GM19238 (cell line): ENCODE data around the gene EPHA1.

ENCODE experiments used
- DNase-seq: peaks from one replicate; pipeline ENCODE4 v3.0.0; 2011; ENCODE audit warnings: low spot score; ENCODE audit not compliant: insufficient read length

The EPHA1 gene

DNA sequence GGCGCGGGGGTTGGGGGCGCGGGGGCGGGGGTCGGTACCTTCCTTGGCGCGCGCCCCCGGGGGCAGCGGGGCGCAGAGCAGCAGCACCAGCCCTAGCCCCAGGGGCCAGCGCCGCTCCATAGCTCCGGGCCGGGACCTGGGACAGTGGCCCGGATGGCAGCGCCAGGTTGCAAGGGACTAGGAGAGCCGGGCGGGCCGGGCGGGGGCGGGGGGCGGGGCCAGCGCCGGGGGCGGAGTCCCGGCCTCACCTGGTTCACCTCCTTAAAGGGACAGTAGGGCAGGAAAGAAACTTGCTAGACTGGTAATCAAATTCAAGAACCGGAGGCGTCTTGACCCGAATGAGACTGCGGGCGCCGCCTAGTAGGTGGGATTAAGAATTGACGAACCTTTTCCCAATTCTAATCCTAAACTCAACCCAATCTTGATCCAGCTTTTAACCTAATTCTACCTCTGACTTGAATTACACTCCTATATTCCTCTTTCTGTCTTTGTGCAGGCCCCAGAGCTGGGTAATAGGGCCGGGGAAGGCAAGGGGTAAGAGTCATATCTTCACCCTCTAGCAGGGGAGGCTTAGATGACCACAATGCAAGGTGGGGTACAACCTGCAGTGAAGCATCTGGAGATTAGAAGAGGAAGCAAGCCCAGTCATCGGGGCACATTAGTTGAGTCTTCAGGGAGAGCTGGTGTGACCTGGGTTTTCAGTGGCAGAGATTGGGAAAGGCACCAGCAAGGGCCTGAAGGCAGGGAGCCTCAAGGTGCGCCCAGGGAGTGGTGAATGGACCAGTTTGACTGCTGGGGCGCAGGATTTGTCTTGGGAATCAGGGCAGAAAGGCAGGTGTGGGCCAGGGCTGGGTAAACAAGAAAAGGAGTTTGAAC is at the start of gene EPHA1:
EPHA1 (minus strand) TSS at position 171 of the 876 bp plus-strand sequence; CDS start at position 120, 51 bp downstream.
- no peak for DNase-seq

GRCh38 chr7:143458263-143458662 is 49.6 kb upstream of the EPHA1 start:
- no peak for DNase-seq

GRCh38 chr7:143456992-143457793 is 48.5 kb upstream of the EPHA1 start:
- DNase-seq, result no peak

- DNase-seq, result no peak
Measured at GRCh38 chr7:143455942-143456341, 47.3 kb upstream of the EPHA1 start.

DNA sequence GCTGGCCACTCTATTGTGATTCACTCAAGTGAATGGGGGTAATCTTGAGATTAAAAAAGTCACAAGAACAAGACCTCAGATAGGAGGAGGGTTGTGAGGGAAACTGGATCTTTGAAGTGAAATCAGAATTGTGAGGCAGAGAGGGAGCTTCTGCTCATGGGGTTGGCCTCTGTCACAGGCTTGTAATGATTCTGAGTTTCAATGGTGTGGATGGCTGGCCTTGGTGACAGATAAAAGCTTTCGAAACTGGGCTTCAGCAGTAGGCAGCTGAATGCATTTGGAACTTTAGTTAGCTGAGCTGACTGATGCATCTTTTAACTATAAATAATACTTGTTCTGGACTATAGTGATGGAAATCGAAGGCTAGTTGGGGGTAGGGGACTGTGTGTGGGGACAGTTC is 46.8 kb upstream of the EPHA1 start:
- DNase-seq, result no peak

- no peak for DNase-seq
Measured at GRCh38 chr7:143454091-143454680, 45.5 kb upstream of the EPHA1 start.

- no peak for DNase-seq
Measured at GRCh38 chr7:143452495-143452894, 43.8 kb upstream of the EPHA1 start.

DNA sequence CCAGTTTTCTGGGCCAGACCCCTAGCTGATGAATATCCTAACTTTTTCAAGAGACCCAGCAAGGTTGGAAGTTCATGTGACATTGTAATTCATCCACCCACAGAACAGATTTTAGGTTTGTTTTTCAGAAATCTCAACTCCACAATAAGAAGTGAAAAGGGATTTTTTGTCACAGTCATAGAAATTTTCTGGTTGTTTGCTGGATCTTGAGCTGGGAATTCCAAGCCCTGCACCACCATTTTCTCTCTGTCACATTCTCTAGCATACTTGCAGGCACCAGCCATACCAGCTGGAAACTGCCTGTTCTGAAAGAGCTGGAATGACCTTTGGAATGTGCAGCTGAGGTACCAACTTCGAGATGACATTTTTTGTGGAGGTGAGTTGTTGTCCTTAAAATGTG is 43.1 kb upstream of the EPHA1 start:
- no peak for DNase-seq

GRCh38 chr7:143451122-143451521 is 42.5 kb upstream of the EPHA1 start:
- DNase-seq, result no peak

DNA sequence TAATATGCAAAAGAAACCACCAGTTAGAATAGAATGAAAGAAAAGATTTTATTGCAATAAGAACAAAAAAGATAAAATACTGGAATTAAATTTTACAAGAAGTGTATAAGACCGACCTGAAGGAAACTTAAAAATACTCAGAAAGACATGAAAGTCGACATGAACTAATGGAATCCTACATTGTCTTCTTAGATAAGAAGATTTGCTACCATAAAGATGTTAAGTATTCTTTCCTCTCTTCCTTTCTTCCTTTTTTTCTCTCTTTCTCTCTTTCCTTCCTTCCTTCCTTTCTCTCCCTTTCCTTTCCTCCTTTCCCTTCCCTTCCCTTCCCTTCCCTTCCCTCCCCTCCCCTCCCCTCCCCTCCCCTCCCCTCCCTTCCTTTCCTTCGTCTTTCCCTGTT is 41.1 kb upstream of the EPHA1 start:
- DNase-seq, result no peak

DNA sequence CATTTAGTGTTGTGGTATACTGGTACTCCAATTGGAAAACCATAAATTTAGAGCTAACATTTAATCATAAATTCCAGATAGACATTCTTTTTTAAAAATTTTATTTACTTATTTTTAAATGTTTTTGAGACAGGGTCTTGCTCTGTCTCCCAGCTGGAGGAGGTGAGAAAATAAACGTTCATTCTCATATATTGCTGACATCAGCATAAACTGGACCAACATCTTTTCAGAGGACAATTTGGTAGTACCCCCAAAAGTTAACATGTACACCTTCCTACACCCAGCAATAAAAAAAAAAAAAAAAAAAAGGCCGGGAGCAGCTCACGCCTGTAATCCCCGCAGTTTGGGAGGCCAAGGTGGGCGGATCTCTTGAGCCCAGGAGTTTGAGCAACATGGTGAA is 39.8 kb upstream of the EPHA1 start:
- no peak for DNase-seq

DNA sequence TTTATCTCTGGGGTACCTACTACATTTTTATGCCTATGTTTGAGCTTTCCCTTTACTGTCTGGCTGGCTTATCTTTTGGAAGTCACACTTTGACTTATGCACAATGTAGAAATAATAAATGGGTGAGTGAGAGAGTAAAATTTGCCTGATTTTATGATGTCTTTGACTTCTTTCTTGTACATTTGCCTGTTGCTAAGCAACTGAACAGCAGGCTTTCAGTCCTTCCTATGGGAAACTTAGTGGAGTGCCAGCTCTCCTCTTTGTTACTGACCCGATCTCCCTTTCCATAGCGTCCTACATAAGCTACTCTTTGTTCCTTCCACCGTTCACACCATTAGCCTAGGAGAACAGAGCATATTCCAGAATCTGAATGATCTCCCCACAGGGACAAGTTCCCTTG is 38.8 kb upstream of the EPHA1 start:
- DNase-seq, result no peak

DNA sequence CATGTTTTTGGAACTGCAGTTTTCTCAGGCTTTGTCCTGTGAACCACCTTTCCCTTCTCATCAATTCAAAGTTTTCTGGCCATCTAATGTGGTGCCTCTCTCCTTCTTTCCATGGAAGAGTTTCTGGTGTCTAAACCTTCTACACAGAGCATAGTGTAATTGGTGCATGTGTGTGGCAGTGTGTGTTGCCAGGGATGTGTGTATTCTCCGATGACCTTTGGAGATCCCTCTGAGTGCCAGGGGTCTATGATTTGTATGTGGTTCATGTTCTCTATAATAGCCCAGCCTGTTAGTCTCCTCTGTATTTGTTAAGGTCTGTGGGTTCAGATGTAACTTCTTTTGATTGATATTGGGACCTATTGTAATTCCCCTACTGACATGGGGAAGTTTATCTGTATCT is 36.1 kb upstream of the EPHA1 start:
- DNase-seq, result no peak

GRCh38 chr7:143444063-143444782 is 35.6 kb upstream of the EPHA1 start:
- no peak for DNase-seq

DNA sequence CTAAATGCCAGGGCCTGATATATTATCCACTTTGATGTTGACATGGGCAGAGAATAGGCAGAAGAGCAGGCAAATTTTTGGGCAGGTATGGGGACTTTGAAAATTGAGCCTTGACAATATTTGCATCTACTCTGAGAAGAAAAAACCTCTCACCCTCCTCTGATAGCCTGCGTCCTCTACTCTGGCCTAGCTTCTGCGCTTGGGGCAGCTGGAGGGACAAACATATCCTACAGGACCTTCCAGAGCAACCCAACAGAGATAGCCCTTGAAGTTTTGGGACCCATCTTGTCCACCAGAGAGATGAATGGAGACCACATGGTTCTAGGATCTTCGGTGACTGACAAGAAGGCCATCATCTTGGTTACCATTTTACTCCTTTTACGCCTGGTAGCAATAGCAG is 34.5 kb upstream of the EPHA1 start, which contains the start of gene TAS2R60:
TAS2R60 (plus strand) TSS at position 301 of the 400 bp plus-strand sequence; CDS start at position 301, 0 bp downstream.
- no peak for DNase-seq

GRCh38 chr7:143439866-143440265 is 31.2 kb upstream of the EPHA1 start:
- no peak for DNase-seq

- DNase-seq, result no peak
Measured at GRCh38 chr7:143437578-143437977, 28.9 kb upstream of the EPHA1 start.

DNA sequence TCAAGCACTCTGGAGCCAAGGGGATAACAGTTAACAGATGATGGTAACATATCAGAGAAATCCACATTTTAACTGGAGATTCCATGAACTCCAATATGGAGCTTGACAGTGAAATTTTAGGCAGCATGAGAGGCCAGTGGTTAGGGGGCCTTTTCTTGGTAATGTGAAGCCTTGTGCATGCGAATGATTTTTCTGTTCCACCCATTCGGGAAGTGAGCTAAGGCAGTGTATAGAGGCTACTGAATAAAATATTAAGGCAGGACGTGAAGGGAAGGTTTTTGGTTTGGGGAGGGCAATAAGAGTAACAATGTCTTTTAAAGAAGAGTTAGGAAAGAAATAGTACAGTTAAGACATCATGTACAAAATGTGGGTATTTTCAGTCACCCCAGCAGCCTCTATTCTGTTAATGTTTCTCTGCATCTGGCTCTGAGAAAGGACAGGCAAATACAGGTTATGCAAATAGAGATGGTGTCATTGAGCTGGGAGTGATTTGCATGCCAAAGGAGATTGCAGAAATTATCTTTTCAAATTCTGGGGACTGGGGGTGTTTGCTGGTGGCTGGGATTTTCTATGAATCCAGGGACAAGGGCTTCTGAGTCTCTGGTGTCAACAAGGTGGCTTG is 27.8 kb upstream of the EPHA1 start:
- no peak for DNase-seq

- no peak for DNase-seq
Measured at GRCh38 chr7:143435266-143435665, 26.6 kb upstream of the EPHA1 start.

DNA sequence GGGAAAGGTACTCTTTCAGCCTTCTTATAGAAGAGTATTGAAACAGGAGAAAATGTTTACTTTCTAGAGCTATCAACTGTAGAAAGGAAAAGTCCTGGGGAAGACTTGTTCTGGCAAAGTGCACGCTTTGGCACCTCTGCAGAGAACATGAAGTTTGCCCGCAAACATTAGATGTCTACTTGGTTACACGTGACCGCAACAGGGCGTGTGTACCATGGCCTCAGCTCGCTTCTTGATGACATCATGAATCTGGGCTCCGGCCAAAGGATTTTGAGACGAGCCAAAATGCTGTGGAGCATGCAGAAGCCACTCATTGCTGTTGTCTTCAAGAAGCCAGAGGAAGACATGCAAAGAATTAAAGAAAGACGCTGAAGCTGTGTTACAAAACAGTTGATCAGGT is 26.0 kb upstream of the EPHA1 start:
- no peak for DNase-seq

DNA sequence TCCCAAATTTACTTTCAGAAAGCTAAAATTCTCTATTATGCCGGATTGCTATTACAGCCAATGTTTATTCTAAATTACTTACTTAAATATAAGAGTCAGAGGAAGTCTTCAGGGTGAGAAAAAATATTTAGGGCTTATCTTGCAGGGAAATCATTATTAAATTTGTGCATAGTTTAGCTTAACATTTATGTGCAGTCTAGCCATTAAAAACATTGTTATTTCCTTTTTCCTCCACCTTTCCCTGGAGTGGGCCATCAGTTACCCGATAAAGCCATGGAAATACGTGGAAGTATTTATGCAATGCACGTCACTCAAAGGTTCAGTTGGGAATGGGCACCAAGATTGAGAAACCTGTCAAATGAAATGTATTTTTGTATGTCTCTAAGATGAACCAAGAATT is 25.1 kb upstream of the EPHA1 start:
- no peak for DNase-seq
